Astrocyte of the cerebellum (primary cell): ENCODE data around the gene CTNNA2.

Experiments
- DNase-seq: peaks from one replicate; pipeline ENCODE4 v3.0.0-alpha.2; 2011; ENCODE audit warnings: low read depth
- H3K4me3 ChIP-seq: 2 replicates; pipeline ENCODE4 v1.5.1; 2011; ENCODE audit warnings: mild to moderate bottlenecking, low read depth, low read length, moderate library complexity
- in situ Hi-C: cut with HindIII; loops from 2 replicates; pipeline ENCODE4 v1.10.0; 2017; ENCODE audit warnings: low sequenced_read_pairs
- TF ChIP-seq, protein P1 (sequence below): IDR thresholded peaks from 2 replicates; pipeline ENCODE4 v1.5.1; 2012; ENCODE audit warnings: low read length, low read depth, moderate library complexity, mild to moderate bottlenecking; ENCODE audit errors: missing control alignments

CTNNA2 gene

DNA sequence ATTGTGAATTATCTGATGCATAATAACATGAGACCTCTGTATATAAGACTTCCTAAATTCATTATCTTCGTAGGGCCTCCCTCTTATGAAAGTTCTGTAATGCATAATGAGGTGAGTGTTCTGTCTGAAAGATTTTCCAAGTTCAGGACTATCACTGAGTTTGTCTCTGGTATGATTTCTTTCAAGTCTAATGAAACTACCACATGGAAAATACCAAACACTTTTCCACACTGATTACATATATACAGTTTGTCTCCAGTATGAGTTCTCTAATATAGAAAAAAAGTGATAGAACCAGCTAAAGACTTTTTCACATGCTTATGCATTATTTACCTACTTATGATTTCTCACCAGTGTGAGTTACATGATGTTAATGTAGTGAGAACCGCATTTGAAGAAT, 34.7 kb downstream of the CTNNA2 start:
- in situ Hi-C loops: no loop called here
- no peak for DNase-seq
- TF ChIP-seq, protein P1, sequence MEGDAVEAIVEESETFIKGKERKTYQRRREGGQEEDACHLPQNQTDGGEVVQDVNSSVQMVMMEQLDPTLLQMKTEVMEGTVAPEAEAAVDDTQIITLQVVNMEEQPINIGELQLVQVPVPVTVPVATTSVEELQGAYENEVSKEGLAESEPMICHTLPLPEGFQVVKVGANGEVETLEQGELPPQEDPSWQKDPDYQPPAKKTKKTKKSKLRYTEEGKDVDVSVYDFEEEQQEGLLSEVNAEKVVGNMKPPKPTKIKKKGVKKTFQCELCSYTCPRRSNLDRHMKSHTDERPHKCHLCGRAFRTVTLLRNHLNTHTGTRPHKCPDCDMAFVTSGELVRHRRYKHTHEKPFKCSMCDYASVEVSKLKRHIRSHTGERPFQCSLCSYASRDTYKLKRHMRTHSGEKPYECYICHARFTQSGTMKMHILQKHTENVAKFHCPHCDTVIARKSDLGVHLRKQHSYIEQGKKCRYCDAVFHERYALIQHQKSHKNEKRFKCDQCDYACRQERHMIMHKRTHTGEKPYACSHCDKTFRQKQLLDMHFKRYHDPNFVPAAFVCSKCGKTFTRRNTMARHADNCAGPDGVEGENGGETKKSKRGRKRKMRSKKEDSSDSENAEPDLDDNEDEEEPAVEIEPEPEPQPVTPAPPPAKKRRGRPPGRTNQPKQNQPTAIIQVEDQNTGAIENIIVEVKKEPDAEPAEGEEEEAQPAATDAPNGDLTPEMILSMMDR: no peak
- no peak overlapping the region for H3K4me3 ChIP-seq

GRCh38 chr2:79552653-79553052, 39.8 kb downstream of the CTNNA2 start:
- TF ChIP-seq, protein P1: no peak
- in situ Hi-C loops: no loop called here
- no peak overlapping the region for H3K4me3 ChIP-seq
- DNase-seq: no peak

GRCh38 chr2:79554899-79555298, 42.0 kb downstream of the CTNNA2 start:
- DNase-seq: no peak
- in situ Hi-C loops: no loop called here
- no peak overlapping the region for H3K4me3 ChIP-seq
- TF ChIP-seq, protein P1: no peak

DNA sequence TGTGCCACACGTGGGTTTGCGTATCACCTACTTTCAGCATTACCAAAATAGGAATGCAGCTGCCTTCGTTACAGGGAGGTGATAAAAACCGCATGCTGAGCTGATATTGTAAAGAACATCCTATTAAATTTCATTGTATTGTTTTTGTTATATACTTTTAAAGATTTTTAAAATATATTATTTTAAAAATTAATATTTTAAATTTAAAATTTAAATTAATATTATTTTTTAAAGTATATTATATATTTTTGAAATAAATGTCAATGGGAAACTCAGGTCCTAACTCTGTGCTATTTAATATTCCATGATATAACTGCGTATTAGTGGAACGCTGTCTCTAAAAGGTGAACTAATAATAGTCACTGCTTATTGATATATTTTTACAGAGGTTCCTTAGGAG, 51.2 kb downstream of the CTNNA2 start:
- no peak for DNase-seq
- in situ Hi-C loops: no loop called here
- H3K4me3 ChIP-seq: no peak overlapping the region
- TF ChIP-seq, protein P1: no peak

GRCh38 chr2:79569048-79569447, 56.2 kb downstream of the CTNNA2 start:
- in situ Hi-C loops: no loop called here
- DNase-seq: no peak
- TF ChIP-seq, protein P1: no peak
- no peak overlapping the region for H3K4me3 ChIP-seq

DNA sequence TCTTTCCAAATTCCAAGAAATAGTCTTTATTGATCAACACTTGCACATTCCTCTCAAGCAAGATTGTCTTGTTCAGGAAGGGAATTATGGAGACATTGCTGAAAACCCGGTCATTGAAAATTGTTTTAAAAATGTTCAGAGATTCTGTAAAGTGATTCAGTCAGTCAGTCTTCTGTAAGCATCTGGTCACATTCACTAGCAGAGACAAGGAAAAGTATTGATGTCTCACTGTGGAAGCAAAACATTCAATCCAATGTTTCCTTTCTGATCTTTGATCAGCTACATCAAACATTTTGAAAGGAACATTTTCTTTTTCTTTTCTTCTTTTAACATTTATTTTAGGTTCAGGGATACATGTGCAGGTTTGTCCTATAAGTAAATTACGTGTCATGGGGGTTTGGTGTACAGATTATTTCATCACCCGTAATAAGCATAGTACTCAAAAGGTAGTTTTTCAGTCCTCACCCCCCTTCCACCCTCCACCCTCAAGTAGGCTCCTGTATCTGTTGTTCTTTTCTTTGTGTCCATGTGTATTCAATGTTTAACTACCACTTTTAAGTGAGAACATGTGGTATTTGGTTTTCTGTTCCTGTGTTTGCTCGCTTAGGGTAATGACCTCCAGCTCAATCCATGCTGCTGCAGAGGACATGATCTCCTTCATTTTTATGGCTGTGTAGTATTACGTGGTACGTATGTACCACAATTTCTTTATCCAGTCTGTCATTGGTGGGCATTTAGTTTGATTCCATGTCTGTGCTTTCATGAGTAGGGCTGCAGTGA, 61.2 kb downstream of the CTNNA2 start:
- in situ Hi-C loops: no loop called here
- TF ChIP-seq, protein P1: no peak
- H3K4me3 ChIP-seq: no peak overlapping the region
- no peak for DNase-seq
